ENCODE measurements around the gene KIAA0040.

The KIAA0040 gene

GRCh38 chr1:175172503-175172902 lies 20.1 kb downstream of the KIAA0040 start:
- DNase-seq (ENCODE audit: low read depth in 4 of 4, low spot score in 1 of 4), result no peak

- DNase-seq (ENCODE audit: low read depth in 4 of 4, low spot score in 1 of 4), result no peak
These were observed 21.3 kb downstream of the KIAA0040 start for GRCh38 chr1:175171036-175171913.

GRCh38 chr1:175169286-175170018 lies 23.1 kb downstream of the KIAA0040 start:
- DNase-seq (ENCODE audit: low read depth in 4 of 4, low spot score in 1 of 4), result no peak

GRCh38 chr1:175168782-175169181 lies 23.8 kb downstream of the KIAA0040 start:
- no peak for DNase-seq (ENCODE audit: low read depth in 4 of 4, low spot score in 1 of 4)

- no peak for DNase-seq (ENCODE audit: low read depth in 4 of 4, low spot score in 1 of 4)
These were observed 24.7 kb downstream of the KIAA0040 start for GRCh38 chr1:175167861-175168260.

GRCh38 chr1:175166746-175167145 lies 25.8 kb downstream of the KIAA0040 start:
- DNase-seq (ENCODE audit: low read depth in 4 of 4, low spot score in 1 of 4), result no peak

GRCh38 chr1:175164751-175165150 lies 27.8 kb downstream of the KIAA0040 start:
- DNase-seq (ENCODE audit: low read depth in 4 of 4, low spot score in 1 of 4), result no peak

GRCh38 chr1:175163702-175164101 lies 28.9 kb downstream of the KIAA0040 start:
- DNase-seq (ENCODE audit: low read depth in 4 of 4, low spot score in 1 of 4), result no peak

GRCh38 chr1:175162955-175163354 lies 29.6 kb downstream of the KIAA0040 start:
- DNase-seq (ENCODE audit: low read depth in 4 of 4, low spot score in 1 of 4), result no peak

GRCh38 chr1:175158170-175158591 lies 34.4 kb downstream of the KIAA0040 start:
- no peak for DNase-seq (ENCODE audit: low read depth in 4 of 4, low spot score in 1 of 4)

- no peak for DNase-seq (ENCODE audit: low read depth in 4 of 4, low spot score in 1 of 4)
These were observed 35.4 kb downstream of the KIAA0040 start for GRCh38 chr1:175157200-175157599.

- no peak for DNase-seq (ENCODE audit: low read depth in 4 of 4, low spot score in 1 of 4)
These were observed 36.6 kb downstream of the KIAA0040 start for GRCh38 chr1:175155936-175156335.

- no peak for DNase-seq (ENCODE audit: low read depth in 4 of 4, low spot score in 1 of 4)
These were observed 37.1 kb downstream of the KIAA0040 start for GRCh38 chr1:175155473-175155856.

- peak; percentile 43 to 69 (median 53) for DNase-seq (ENCODE audit: low read depth in 4 of 4, low spot score in 1 of 4)
These were observed 37.7 kb downstream of the KIAA0040 start for GRCh38 chr1:175154629-175155472.

GRCh38 chr1:175152006-175152652 lies 40.4 kb downstream of the KIAA0040 start:
- peak; percentile 44 to 74 (median 57) for DNase-seq (ENCODE audit: low read depth in 4 of 4, low spot score in 1 of 4)

GRCh38 chr1:175150596-175151319 lies 41.8 kb downstream of the KIAA0040 start:
- DNase-seq (ENCODE audit: low read depth in 4 of 4, low spot score in 1 of 4), result no peak

GRCh38 chr1:175148068-175148467 lies 44.5 kb downstream of the KIAA0040 start:
- DNase-seq (ENCODE audit: low read depth in 4 of 4, low spot score in 1 of 4), result no peak

GRCh38 chr1:175147569-175147968 lies 45.0 kb downstream of the KIAA0040 start:
- DNase-seq (ENCODE audit: low read depth in 4 of 4, low spot score in 1 of 4), result no peak

GRCh38 chr1:175146529-175147213 lies 45.9 kb downstream of the KIAA0040 start:
- peak; percentile 40 to 61 (median 53) for DNase-seq (ENCODE audit: low read depth in 4 of 4, low spot score in 1 of 4)
